HepG2 (cell line): Measurements from ENCODE around the gene TSC22D3. TPM values are rescaled to one million over a fixed set of nuclear protein-coding genes. Genes with fewer than 3 reads are reported as not detected.

Source experiments
- ATAC-seq: fragments of 200-7000 bp; cut with Tn5 transposase; 3 replicates; pipeline ENCODE4 v1.9.1; 2020; ENCODE audit warnings: mild to moderate bottlenecking, moderate library complexity
- BruUV-seq: library from RNA; stranded (reverse); fragments of 400-500 nt; replicated peaks from 2 replicates; lab custom pipeline; 2021; lab: Mats Ljungman, UMichigan
- CTCF ChIA-PET: fragments of 300-600 bp; formaldehyde crosslinking; extraction: SDS; loops from one replicate; lab custom pipeline; 2021; ENCODE audit warnings: low total read pairs, inconsistent platforms, low intra/inter-chr PET ratio; lab: Yijun Ruan, JAX
- POLR2A ChIA-PET: fragments of 350-600 bp; sonication (Branson Sonifier 250); formaldehyde crosslinking; loops from one replicate; lab custom pipeline; 2020; ENCODE audit warnings: antibody characterized with exemption, inconsistent platforms; lab: Yijun Ruan, JAX
- DNase-seq: peaks from one replicate; pipeline ENCODE4 v3.0.0-alpha.2; 2015; ENCODE audit warnings: low spot score
- FAIRE-seq: peaks from 3 replicates; lab custom pipeline; 2011; peaks lifted over from hg19 to GRCh38; lab: Jason Lieb, UNC
- H2AFZ ChIP-seq: one replicate; pipeline ENCODE4 v1.6.1; 2011; ENCODE audit warnings: low read length, inconsistent platforms
- H3K27ac ChIP-seq: fragments of 300-600 bp; 3 replicates; pipeline ENCODE4 v1.8.0; 2011; ENCODE audit warnings: mixed run types, mild to moderate bottlenecking, mixed read lengths, low read length, inconsistent platforms; ENCODE audit not compliant: insufficient read depth; ENCODE audit errors: extremely low read length
- H3K27me3 ChIP-seq, 2 experiments: fragments of 200-600 bp in 1 of 2; 2 replicates in 1 of 2; 3 replicates in 1 of 2; pipeline versions ENCODE4 v1.6.0 to v1.8.0; 2011; ENCODE audit warnings: low read length in 2 of 2, mild to moderate bottlenecking in 2 of 2, moderate library complexity in 2 of 2, inconsistent platforms in 1 of 2; ENCODE audit not compliant: insufficient read depth in 2 of 2, control insufficient read depth in 1 of 2
- H3K36me3 ChIP-seq, 2 experiments: fragments of 200-600 bp in 1 of 2; replicated peaks in 1 of 2; 2 replicates in 1 of 2; 3 replicates in 1 of 2; pipeline versions ENCODE4 v1.5.1 to v1.8.0; 2011; ENCODE audit warnings: low read length in 2 of 2, inconsistent platforms in 1 of 2; ENCODE audit not compliant: insufficient read depth in 2 of 2, control insufficient read depth in 1 of 2
- H3K4me1 ChIP-seq: 2 replicates; pipeline ENCODE4 v1.5.1; 2012; ENCODE audit warnings: low read length, inconsistent platforms; ENCODE audit not compliant: insufficient read depth
- H3K4me2 ChIP-seq: 2 replicates; pipeline ENCODE4 v1.6.0; 2011; ENCODE audit warnings: low read depth, low read length, inconsistent platforms
- H3K4me3 ChIP-seq, 3 experiments: fragments of 200-600 bp in 1 of 3; sonication (generic), shearing (Covaris generic) in 1 of 3; replicated peaks in 1 of 3; 2 replicates each; pipeline ENCODE4 v1.5.1; 2011 to 2016; ENCODE audit warnings: low read length in 3 of 3, inconsistent platforms in 2 of 3, low read depth in 2 of 3, mild to moderate bottlenecking in 2 of 3, control low read depth in 1 of 3, mixed read lengths in 1 of 3; ENCODE audit not compliant: insufficient read depth in 1 of 3
- H3K79me2 ChIP-seq: one replicate; pipeline ENCODE4 v1.6.1; 2011; ENCODE audit warnings: low read length, inconsistent platforms; ENCODE audit not compliant: insufficient read depth
- H3K9ac ChIP-seq: 2 replicates; pipeline ENCODE4 v1.6.0; 2011; ENCODE audit warnings: mild to moderate bottlenecking, low read depth, low read length, inconsistent platforms; ENCODE audit not compliant: insufficient read depth
- H3K9me3 ChIP-seq: 2 replicates; pipeline ENCODE4 v1.5.1; 2012; ENCODE audit warnings: mild to moderate bottlenecking, low read length
- H4K20me1 ChIP-seq: 2 replicates; pipeline ENCODE4 v1.6.0; 2011; ENCODE audit warnings: inconsistent platforms, mild to moderate bottlenecking, low read length, moderate library complexity; ENCODE audit not compliant: insufficient read depth
- JUNB ChIP-seq: sonication (generic); formaldehyde crosslinking; IDR thresholded peaks from 2 replicates; pipeline ENCODE4 v1.8.0; 2022; ENCODE audit warnings: missing genetic modification reagents, mild to moderate bottlenecking, borderline replicate concordance
- ZNF124 ChIP-seq: sonication (generic); formaldehyde crosslinking; IDR thresholded peaks from 2 replicates; pipeline ENCODE4 v1.4.0; 2020; ENCODE audit warnings: missing genetic modification reagents
- ZNF260 ChIP-seq: sonication (generic); formaldehyde crosslinking; IDR thresholded peaks from 2 replicates; pipeline ENCODE4 v1.4.0; 2020; ENCODE audit warnings: missing genetic modification reagents, low read depth, mild to moderate bottlenecking, borderline replicate concordance
- ZNF557 ChIP-seq: sonication (generic); formaldehyde crosslinking; IDR thresholded peaks from 2 replicates; pipeline ENCODE4 v1.4.0; 2020; ENCODE audit warnings: missing genetic modification reagents
- WGBS: methylation state at CpG from one replicate; pipeline ENCODE4 v1.1.6; 2017; ENCODE audit warnings: low lambda C conversion rate; 5-methylcytosine and 5-hydroxymethylcytosine counted together
- in situ Hi-C: cut with HindIII; loops from 2 replicates; pipeline ENCODE4 v1.10.0; 2017; ENCODE audit warnings: low pct_unique_long_range_greater_than_20kb; ENCODE audit not compliant: extremely low pct_ligation_motif_present
- intact Hi-C: fragments of 100-400 bp; cut with micrococcal nuclease; formaldehyde crosslinking; loops from one replicate; pipeline ENCODE4 v1.10.0; 2022; ENCODE audit not compliant: unreplicated experiment
- polyA plus RNA-seq, 8 experiments: library from polyadenylated mRNA; depleted of rRNA in 3 of 8; stranded (reverse) in 7 of 8; unstranded in 1 of 8; fragments of >200 nt; fragmentation: Illumina TruSeq in 4 of 8; extraction: Trizol in 4 of 8; gene quantifications; 2 replicates each; pipeline versions ENCODE4 v1.2.1 to v1.2.3, GENCODE V29; 2011 to 2016; ENCODE audit warnings: low read depth in 4 of 8, missing spikeins in 1 of 8, mixed read lengths in 1 of 8; ENCODE audit not compliant: insufficient read depth in 1 of 8
- total RNA-seq, 5 experiments: library from RNA; depleted of rRNA; stranded (reverse); fragments of >200 nt; fragmentation: Illumina TruSeq; extraction: Trizol; gene quantifications; 2 replicates each; pipeline ENCODE4 v1.2.3, GENCODE V29; 2016; ENCODE audit warnings: low read depth in 1 of 5
- TF ChIP-seq, protein P1 (sequence below): sonication (generic); formaldehyde crosslinking; IDR thresholded peaks from 2 replicates; pipeline ENCODE4 v1.5.0; 2020; ENCODE audit warnings: missing genetic modification reagents
- TF ChIP-seq, protein P2 (sequence below): sonication (generic); formaldehyde crosslinking; IDR thresholded peaks from 2 replicates; pipeline ENCODE4 v1.4.0; 2020; ENCODE audit warnings: missing genetic modification reagents, borderline replicate concordance

Gene TSC22D3
- total and polyA plus RNA-seq, 2 of the 13 experiments (the other 11 are each of a cell fraction or from before 2014, with no cell fraction given) = 0.82 to 1.5 TPM

DNA sequence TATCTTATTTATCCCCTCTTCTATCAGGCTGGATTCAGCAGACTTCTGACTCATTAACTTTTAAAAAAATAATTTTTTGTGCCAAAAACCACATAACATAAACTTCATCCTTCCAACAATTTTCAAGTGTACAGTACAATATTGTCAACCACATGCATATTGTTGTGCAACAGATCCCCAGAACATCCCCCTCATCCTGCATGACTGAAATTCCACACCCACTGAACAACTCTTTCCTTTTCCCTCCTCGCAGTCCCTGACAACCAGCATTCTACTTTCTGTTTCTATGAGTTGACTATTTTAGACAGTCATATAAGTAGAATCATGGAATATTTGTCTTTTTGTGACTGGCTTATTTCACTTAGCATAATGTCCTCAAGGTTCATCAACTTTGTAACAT, 47.9 kb upstream of the TSC22D3 start:
- intact Hi-C loops = no loop called here
- Histone ChIP-seq H3K79me2 (no peaks in the 10 kb centered on the region), H2AFZ (no peak overlapping the region), H3K36me3 (no peaks in the 10 kb centered on the region), H4K20me1 (no peaks in the 10 kb centered on the region), H3K4me3 (no peak overlapping the region), H3K4me2 (no peak overlapping the region), H3K9me3 (peaks cover 13% of the 10 kb centered on the region), H3K4me1 (no peaks in the 10 kb centered on the region), H3K9ac (no peak overlapping the region), H3K27me3 (peaks cover 1 to 13% of the 10 kb centered on the region in 2 experiments; a peak in 3 of 5 replicates), H3K27ac (no peak overlapping the region)
- ChIA-PET POLR2A (no interaction called here), CTCF (no interaction called here)
- TF ChIP-seq, protein P1, sequence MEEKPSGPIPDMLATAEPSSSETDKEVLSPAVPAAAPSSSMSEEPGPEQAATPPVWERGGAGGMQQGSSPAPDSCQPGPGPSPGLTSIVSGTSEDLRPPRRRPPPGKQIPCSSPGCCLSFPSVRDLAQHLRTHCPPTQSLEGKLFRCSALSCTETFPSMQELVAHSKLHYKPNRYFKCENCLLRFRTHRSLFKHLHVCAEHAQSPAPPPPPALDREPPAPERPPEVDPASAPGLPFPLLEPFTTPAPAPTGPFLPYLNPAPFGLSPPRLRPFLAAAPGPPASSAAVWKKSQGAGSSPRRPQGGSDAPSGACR = no peak
- no peak for TF ChIP-seq ZNF260 (CRISPR knock-in tag)
- TF ChIP-seq JUNB (CRISPR knock-in tag) = no peak
- no peak for TF ChIP-seq ZNF124
- TF ChIP-seq ZNF557 (CRISPR knock-in tag) = no peak
- TF ChIP-seq, protein P2, sequence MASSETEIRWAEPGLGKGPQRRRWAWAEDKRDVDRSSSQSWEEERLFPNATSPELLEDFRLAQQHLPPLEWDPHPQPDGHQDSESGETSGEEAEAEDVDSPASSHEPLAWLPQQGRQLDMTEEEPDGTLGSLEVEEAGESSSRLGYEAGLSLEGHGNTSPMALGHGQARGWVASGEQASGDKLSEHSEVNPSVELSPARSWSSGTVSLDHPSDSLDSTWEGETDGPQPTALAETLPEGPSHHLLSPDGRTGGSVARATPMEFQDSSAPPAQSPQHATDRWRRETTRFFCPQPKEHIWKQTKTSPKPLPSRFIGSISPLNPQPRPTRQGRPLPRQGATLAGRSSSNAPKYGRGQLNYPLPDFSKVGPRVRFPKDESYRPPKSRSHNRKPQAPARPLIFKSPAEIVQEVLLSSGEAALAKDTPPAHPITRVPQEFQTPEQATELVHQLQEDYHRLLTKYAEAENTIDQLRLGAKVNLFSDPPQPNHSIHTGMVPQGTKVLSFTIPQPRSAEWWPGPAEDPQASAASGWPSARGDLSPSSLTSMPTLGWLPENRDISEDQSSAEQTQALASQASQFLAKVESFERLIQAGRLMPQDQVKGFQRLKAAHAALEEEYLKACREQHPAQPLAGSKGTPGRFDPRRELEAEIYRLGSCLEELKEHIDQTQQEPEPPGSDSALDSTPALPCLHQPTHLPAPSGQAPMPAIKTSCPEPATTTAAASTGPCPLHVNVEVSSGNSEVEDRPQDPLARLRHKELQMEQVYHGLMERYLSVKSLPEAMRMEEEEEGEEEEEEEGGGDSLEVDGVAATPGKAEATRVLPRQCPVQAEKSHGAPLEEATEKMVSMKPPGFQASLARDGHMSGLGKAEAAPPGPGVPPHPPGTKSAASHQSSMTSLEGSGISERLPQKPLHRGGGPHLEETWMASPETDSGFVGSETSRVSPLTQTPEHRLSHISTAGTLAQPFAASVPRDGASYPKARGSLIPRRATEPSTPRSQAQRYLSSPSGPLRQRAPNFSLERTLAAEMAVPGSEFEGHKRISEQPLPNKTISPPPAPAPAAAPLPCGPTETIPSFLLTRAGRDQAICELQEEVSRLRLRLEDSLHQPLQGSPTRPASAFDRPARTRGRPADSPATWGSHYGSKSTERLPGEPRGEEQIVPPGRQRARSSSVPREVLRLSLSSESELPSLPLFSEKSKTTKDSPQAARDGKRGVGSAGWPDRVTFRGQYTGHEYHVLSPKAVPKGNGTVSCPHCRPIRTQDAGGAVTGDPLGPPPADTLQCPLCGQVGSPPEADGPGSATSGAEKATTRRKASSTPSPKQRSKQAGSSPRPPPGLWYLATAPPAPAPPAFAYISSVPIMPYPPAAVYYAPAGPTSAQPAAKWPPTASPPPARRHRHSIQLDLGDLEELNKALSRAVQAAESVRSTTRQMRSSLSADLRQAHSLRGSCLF (CRISPR knock-in tag) = no peak
- FAIRE-seq (no peak), ATAC-seq (no peak), DNase-seq (no peak)
- in situ Hi-C loops = no loop called here
- 5% methylated on average over 1 of the region's 1 CpG for WGBS
- no TSS peak for BruUV-seq
